Measurements from ENCODE around the gene LIMA1. TPM values are rescaled to one million over a fixed set of nuclear protein-coding genes. Genes with fewer than 3 reads are reported as not detected.

LIMA1 gene
- total and polyA plus RNA-seq, 9 of the 15 experiments (the other 6 are each of a cell fraction or from before 2014, with no cell fraction given), result 20.2 to 37.8 (median 27.3) TPM

DNA sequence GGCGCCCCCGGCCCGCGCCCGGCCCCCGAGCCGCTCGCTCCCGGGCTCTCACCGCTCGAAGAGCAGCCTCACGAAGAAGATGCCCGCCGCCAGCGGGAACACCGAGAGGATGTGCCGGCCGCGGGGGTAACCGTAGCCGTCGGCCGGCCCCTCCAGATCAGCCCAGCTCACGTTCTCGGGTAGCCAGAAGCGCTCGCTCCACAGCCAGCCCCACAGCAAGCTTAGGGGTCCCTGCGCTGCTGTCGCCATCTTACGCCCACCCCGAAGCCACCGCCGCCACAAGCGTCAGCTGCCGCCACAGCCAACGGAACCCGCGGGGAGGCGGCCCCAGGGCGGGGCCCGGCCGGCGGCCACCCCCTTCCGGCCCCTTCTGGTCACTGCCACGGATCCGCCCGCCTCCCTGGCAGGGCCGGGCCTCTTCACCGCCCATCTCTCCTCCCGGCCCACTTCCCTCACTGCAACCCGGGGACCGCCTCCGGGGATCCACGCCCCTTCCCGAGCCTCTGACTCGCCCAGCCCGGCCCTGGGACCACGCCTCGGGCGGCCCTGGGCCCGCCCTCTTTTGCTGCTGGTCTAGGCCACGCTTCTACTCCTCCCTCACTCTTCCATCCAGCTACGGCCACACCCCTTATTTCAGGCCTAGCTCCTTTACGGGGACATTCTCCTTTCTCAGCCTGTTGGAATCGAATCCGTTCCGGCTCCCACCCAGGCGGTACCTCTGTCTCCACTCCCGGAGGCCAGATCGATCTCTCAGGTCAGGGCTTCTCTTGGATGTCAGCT is 116.1 kb downstream of the LIMA1 start, which contains the start of gene CERS5 (continued):
- TF ChIP-seq SAFB (IDR thresholded peaks at IDR 0.05; ENCODE audit: borderline replicate concordance, low read depth, low read length) (peak; percentile 44; the same call in 1 of the 2 replicates), ETV6 (IDR thresholded peaks at IDR 0.05; ENCODE audit: borderline replicate concordance in 1 of 2, low read depth in 2 of 2, low read length in 1 of 2) (no peak), ETV6 (CRISPR knock-in tag; IDR thresholded peaks at IDR 0.05; ENCODE audit: borderline replicate concordance) (0 out of 2 replicates have a peak, but pooled peaks have one; percentile 24), CTCFL (IDR thresholded peaks at IDR 0.05; ENCODE audit: borderline replicate concordance, insufficient read depth, low read depth, low read length, poor library complexity, severe bottlenecking) (no peak), RFX1 (IDR thresholded peaks at IDR 0.05) (no peak), ATF1 (CRISPR knock-in tag; IDR thresholded peaks at IDR 0.05) (no peak), ATF1 (tag; IDR thresholded peaks at IDR 0.05) (peak; percentile 76), ZNF384 (IDR thresholded peaks at IDR 0.05; ENCODE audit: low read depth, low read length) (0 out of 2 replicates have a peak, but pooled peaks have one; percentile 9), SP1 (CRISPR knock-in tag; IDR thresholded peaks at IDR 0.05) (peak; percentile 94), RREB1 (CRISPR knock-in tag; IDR thresholded peaks at IDR 0.05) (peak; percentile 60; the same call in 1 of the 2 replicates), SMARCA4 (IDR thresholded peaks at IDR 0.05) (peak; percentile 1; the same call in 1 of the 2 replicates), SAP30 (IDR thresholded peaks at IDR 0.05; ENCODE audit: borderline replicate concordance, insufficient read depth, low read depth, low read length, poor library complexity, severe bottlenecking) (no peak), GABPA (tag; conservative IDR thresholded peaks at IDR 0.05; ENCODE audit: low read depth) (peak; percentile 82), STAT5B (CRISPR knock-in tag; IDR thresholded peaks at IDR 0.05) (no peak)
- TF ChIP-seq, protein P1, sequence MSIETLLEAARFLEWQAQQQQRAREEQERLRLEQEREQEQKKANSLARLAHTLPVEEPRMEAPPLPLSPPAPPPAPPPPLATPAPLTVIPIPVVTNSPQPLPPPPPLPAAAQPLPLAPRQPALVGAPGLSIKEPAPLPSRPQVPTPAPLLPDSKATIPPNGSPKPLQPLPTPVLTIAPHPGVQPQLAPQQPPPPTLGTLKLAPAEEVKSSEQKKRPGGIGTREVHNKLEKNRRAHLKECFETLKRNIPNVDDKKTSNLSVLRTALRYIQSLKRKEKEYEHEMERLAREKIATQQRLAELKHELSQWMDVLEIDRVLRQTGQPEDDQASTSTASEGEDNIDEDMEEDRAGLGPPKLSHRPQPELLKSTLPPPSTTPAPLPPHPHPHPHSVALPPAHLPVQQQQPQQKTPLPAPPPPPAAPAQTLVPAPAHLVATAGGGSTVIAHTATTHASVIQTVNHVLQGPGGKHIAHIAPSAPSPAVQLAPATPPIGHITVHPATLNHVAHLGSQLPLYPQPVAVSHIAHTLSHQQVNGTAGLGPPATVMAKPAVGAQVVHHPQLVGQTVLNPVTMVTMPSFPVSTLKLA (conservative IDR thresholded peaks at IDR 0.05), result peak; percentile 49 to 80; a peak in 3 of 4 replicates
- TF ChIP-seq, protein P2, sequence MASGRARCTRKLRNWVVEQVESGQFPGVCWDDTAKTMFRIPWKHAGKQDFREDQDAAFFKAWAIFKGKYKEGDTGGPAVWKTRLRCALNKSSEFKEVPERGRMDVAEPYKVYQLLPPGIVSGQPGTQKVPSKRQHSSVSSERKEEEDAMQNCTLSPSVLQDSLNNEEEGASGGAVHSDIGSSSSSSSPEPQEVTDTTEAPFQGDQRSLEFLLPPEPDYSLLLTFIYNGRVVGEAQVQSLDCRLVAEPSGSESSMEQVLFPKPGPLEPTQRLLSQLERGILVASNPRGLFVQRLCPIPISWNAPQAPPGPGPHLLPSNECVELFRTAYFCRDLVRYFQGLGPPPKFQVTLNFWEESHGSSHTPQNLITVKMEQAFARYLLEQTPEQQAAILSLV (tag; IDR thresholded peaks at IDR 0.05), result no peak
